Measurements from ENCODE around the gene PDZRN3.
"Not testable (repeated sequence)": the region's sequence is repeated elsewhere in the genome, so short reads cannot be mapped to it uniquely, and the experiment has no call there.

Gene PDZRN3

DNA sequence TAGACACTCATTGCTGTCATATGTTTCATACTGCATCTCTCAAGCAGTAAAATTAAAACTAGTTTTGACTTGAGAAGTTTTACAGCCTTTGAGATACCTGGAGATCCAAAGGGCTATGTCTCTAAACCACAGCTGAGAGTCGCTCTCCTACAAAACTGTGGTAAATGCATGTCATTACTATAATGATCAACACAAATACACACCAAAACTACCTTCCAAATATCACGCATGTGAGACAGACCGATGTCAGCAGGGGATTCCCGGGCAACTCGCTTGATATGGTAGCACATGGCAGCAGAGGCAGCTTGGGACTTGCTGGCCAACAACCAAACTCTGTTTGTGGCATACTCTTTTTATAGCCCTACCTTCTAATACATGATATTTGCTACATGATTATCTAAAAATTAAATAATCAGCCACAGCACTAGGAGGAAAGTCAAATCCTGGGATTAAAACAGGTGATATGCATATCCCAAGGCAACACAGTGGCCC is 56.3 kb downstream of the PDZRN3 start:
- no peak for DNase-seq
- intact Hi-C loops (cut with DNase I): no loop called here

DNA sequence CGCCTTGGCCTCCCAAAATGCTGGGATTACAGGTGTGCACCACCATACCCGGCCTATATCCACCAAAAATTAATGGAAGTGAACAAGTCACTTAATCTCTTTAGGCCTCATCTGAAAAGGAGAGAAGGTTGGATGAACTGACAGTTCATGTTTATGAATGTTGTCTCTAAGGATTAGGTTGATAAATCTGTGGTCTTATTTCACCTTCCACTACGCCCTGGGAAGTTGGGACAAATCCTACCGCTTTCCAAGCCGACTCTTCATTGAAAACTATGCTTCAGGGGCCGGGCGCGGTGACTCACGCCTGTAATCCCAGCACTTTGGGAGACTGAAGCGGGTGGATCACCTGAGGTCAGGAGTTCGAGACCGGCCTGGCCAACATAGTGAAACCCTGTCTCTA is 59.4 kb downstream of the PDZRN3 start:
- intact Hi-C loops (cut with DNase I); DNase-seq: not testable (repeated sequence)

DNA sequence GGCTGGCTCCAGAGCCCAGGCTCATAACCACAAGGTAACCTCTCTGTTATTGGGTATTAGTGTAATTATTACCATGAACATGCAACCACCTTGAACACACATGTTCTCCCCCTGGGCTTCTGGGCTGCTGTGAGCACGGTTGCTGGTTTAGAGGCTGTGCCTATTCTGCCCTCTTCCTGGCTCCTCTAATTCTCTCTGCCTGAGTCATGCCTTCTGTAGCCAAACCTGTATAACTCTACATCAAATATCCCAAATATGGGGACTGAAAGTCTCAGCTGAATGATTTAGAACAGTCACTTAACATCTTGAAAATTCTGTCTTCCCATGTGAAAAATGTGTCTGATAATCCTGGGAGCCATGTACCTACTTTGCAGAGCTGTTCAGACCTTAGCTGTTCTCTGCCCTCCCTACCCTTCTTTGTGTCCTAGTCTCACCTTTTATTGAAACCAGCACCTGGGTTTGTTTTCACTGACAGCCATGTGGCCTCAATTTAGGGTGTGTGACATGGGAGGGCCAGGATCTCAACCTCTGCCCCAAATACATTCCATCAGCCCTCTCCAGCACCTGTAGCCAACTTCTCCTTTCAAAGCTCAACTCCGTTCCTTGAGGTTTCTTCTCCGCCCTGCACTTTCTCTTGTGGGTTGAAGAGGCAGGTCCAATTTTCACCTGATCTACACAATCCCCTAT is 60.7 kb downstream of the PDZRN3 start:
- DNase-seq: no peak
- intact Hi-C loops (cut with DNase I): no loop called here

DNA sequence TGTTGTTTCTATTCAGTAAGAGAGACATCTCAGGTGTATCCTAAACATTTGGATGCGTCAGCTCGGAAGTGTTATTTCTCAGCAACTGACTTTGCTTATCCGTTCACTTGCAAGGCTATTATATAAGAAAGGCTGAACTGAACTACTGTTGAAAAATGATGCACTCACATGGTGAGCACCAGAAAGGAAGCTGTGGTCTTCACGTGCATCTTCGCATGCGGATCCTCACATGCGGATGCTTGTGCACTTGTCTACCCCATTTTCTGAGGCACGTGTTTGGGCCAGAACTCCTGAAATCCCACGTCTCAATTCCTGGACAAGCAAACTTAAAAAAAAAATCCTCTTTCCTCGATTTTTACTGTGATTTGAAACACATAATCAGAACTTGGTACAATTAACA is 63.2 kb downstream of the PDZRN3 start:
- DNase-seq: no peak
- intact Hi-C loops (cut with DNase I): no loop called here

DNA sequence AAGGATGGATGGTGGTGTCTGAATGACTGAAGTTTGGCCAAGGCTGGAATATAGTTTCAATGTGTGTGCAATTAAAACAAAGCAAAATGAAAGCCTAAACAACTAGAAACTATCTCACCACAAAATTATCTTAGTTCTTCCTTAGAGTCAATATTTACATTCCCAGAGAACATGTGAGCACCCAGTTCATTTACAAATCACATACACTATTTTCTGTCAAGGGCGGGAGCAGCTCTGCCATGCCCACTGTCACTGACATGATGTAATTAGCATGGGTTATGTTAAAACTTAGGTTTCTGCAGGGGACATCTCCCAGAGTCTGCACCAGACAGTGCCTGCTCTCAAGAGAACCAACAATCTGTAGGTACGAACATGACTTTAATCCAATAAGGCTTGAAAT is 65.0 kb downstream of the PDZRN3 start:
- no peak for DNase-seq
- intact Hi-C loops (cut with DNase I): no loop called here

DNA sequence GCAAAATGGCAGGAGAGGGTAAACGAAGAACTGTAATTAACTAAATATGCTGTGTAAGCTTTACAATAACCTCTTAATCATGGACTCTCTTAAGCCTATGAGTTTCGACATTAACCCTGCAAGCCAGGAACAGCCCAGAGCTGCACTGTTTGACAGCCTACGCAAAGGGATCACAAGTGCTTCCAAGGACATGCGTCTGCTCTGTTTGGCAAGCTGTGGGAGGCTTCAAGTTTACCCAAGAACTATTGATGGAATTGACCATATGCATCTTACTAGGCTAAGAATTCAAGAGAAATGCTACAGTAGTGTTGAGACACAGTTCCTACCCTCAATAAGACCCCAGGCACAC is 66.0 kb downstream of the PDZRN3 start:
- intact Hi-C loops (cut with DNase I): no loop called here
- DNase-seq: no peak

DNA sequence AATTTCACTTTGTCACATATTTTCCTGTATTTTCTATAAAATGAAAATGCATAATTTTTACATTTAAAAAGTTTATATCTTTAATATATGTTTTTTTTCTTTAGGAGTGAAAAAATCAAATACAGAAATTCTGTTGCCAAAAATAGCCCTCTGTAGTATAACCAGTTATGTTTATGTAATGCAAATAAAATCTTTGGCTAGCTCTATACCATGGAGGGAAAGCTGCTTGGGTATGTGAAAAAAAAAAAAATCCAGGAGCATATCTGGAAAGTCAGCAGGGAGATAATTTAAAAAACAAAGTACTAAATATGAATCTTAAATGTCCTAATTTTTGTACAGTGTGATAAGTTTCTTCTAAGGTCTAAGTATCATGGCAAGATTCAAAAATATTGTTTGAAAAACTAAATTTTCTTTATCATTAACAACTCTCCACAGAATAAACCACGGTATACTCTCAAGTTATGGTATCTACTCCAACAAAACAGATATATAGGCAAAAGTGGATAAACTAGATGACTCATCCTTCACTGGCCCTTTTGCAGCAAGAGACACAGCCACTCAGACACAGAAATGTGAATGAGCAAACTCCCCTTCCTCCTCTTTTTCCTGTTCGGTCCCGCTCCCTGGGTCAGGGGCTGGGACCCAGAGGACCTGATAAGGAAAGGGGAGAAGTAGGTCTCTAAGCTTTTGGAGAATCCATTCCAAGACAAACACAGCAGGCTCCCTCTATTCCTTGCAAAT is 66.6 kb downstream of the PDZRN3 start:
- intact Hi-C loops (cut with DNase I): no loop called here
- DNase-seq: no peak

DNA sequence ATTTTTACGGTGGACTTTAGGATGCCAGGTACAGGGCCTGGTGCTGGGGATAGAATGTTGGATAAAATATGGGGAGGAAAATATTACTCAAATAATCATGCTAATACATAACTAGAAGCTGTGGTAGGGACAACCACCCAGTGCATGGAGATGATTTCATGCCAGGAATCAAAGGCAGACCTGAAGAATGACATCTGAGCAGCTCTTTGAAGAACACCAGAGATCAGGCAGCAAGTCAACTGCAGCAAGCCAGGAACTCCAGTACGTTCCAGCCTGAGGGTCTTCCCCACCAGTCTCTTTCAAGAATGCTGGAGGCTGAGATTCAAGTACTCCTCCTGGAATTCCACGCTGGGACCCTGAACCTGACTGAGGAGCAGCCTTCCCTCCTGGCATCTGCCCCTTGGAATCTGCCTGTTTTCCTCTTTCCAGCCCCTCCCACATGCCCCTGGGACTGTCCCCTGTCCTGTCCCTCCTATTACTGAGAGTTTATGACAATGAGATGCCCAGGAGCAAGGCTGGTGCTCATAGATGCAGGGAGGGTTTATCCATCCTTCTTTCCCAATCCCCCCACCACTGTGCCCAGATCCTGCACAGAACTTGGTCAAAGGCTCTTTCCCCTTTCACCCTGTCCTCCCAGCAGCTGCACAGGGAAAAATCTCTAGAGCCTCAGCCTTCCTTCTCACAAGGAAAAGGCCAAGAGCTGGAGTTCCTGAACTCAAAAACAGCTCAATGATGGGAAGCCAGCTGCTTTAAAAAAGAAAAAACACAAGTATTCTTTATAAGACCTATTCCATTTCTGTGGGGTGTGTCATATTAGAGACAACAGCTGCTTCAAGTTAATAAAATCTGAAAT is 68.0 kb downstream of the PDZRN3 start:
- DNase-seq: no peak
- intact Hi-C loops (cut with DNase I): no loop called here

DNA sequence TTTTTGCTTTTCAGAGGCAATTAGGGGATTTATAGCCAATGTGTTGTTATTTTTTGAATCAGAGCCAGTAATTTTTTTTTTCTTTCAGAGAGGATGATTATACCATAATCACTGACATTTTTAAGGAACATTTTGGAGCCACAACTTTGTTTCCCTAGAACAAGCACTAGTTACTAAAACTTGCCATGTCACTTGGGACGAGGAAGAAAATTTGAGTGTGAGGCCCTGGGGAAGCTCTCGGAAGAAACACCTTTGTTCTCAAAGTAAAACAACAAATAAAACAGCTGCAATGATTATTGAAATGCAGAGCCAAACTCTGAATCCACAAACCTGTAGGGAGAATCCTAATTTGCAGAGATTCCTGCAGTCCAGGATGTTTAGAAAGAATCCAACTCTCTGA is 69.7 kb downstream of the PDZRN3 start:
- no peak for DNase-seq
- intact Hi-C loops (cut with DNase I): no loop called here

DNA sequence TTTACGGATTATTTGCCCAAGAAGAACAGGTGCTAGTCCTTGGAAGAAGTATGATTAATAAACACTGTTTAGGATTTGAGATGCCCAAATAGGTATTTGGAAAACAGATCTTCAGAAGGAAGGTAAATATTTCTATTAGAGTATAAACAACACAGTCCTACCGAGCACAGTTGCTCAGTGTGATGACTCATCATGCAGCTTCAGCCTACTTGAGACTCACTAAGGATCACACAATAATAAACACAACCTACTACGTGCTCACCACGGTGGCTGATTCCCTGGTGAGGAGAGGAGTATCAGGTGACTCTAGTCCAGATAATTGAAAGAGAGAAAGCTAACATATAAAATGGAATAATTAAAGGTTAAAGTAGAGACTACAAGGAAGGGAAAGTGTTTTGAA is 72.0 kb downstream of the PDZRN3 start:
- DNase-seq: no peak
- intact Hi-C loops (cut with DNase I): no loop called here

DNA sequence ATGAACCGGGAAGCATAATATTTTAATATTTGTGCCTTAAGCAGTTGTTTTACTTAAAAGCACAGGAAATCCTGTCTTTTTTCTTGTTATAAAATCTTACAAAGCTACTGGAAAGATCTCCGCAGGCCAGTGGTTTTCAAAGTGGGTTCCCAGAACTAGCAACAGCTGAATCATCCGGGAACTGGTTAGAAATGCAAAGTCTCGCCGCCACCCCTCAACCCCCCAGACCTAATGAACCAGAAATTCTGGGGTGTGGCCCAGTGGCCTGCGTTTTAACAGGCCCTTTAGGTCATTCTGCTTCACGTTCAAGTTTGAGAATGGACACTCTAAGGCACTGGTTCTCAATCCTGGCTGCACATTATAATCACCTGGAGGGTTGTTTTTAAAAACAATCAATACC is 74.7 kb downstream of the PDZRN3 start:
- DNase-seq: no peak
- intact Hi-C loops (cut with DNase I): no loop called here

DNA sequence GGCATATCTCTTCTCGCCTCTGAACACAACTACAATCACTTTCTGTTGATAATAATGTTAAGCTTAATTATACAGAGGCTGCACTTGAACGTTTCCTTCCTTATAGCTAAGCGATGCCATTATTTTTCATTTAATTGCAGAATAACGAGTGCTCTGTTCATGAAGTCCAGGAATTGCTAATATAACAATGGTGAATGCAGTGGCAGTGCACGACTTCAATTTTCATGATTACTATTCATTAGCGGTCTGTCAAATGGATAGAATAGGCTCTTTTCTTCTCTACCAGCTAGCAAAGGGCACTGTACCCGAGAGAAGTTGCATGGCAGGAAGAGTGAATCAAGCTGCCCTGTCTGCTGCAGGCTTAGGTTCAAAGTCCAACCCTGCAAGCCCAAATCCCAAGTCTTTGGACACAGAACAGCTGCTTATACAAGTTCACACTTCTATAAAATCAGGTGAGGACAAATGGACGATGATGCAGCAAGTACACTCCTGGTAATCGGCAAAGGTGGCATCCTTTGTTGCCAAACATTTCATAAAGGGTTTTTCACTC is 75.6 kb downstream of the PDZRN3 start:
- intact Hi-C loops (cut with DNase I): no loop called here
- no peak for DNase-seq

DNA sequence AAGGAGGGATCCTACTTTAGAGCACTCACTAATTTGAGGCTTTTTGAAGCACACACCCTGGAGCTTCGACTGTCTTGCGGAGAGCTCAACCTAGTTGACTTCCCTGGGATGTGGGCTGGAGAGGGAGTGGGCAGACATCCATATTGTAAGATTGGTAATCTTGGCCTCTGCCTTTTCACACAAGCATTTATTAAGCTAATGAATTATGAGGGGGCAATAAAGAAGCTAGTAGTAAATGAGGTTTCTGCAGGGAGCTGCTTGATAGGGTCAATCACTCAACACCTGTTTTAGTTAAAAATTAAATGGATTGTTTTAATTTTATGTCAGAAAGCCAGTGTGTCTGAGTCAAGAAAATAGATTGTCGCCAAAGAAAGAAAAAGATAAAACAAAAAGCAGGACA is 76.3 kb downstream of the PDZRN3 start:
- DNase-seq: no peak
- intact Hi-C loops (cut with DNase I): no loop called here

DNA sequence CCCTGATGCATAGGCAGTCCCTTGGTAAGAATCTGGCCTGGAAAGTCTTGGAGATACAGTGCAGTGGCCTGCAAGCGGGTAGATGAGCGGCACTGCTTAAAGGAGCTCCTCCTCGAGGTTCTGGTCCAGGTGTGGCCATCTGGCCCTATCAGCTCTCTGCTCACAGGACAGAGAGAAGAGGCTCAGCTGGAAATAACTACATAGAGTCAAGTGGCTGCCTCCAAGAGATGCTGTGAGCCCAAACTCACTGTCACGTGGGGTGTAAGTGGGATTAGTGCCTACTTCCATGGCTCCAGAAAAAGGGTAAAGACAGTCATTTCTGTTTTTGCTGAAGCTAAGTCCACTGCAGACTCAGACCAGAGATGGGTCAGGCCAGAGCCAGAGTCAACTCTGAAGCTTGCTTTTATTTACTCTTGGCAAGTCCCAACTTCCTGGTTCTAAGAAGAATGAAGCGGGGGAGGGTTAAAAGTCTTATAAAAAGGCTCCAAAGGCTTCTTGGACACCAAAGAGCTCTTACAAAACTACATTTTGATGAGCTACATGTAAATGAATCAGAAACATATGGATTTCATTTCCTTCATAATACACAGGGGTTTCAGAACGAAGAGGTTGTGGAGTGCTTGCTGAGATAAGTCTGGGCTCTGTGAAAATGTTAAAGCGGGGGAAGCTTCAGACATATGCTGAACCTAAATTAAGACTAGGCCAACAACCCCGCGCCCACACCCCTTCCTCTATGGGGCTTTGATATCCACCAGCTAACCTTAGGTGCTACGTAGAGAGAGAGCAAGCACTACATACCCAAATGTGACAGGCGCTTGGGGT is 77.1 kb downstream of the PDZRN3 start:
- no peak for DNase-seq
- intact Hi-C loops (cut with DNase I): no loop called here

DNA sequence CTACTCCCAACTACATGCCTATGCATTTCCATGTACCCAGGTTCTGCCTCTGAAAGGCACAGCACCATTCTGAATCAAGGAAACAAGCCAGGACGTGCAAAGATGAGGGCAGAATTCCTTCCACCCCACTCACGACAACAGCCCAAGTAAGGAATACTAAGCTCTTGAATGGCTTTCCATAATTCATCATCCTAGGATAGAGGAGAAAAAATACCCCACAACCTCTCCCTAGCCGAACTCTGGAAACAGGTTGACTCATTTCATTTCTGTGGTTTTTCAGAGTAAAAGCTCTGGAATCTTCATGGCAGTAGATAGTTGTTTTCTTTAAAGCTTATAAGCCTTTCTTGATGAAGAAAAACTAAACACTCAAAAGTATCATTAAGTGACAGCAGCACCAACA is 77.8 kb downstream of the PDZRN3 start:
- intact Hi-C loops (cut with DNase I): no loop called here
- DNase-seq: no peak

DNA sequence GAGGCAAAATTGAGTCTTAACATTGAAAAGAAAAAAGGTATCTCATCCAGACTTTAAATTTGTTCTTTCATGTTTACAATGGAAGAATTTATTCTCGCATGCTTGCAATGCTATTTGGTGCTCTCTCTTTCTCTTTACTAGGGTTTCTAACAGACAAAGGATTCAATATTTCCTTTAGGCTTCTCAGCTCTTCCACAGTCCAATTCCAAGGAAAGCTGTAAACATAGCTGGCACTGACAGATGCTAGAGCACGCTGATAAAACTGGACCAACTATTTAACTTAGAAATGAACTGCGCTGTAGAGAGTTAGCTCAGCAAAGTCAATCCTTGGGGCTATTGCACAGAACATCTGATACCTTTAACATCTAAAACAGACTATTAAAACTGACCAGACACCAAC is 81.3 kb downstream of the PDZRN3 start:
- DNase-seq: no peak
- intact Hi-C loops (cut with DNase I): no loop called here

DNA sequence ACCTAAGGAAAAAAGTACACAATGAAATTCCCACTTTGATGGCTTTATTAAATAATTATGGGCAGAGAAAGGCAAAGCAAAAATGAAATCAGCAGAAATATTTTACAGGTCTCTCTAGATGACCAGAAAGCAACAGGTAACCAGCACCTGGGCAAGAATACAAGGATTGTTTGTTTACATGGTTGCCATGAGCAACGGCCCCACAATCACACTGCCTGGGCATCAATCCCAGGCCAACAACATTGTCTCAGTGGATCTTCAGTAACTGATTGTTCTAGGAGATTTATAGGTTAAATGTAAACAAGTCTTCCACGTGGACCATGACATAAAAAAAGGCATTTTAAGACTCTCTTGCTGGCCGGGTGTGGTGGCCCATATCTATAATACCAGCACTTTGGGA is 82.6 kb downstream of the PDZRN3 start:
- intact Hi-C loops (cut with DNase I): no loop called here
- DNase-seq: no peak

DNA sequence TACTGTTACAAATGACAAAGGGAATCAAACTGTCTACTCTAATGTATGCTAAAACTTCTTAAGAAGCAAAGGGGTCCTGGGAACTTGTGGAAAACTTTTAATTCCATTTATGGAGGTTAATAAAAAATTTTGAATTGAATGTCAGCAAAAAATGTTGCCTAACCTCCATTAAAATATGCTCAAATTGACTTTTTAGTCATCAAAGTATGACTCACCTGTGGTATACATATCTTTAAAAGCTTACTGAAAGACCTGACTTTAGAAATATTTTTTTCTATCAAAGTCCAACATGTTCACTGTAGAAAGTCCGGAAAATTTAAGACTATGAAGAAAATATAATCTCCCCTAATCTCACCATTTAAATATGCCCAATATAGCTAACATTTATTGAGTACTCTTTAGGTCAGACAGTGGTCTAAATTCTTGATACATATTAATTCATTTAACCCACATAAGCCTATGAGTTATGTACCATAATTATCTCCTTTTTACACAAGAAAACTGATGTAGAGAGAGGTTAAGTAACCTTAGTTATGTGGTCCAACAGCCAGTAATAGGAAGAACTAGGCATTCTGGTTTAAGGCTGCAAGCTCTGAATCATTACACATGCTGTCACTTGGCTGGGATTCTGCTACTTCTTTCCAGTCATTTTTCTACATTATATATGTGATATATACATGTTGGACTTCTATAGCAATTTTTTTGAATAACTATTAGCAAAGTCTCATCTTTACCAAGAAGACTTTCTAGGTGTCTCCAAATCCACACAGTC is 83.6 kb downstream of the PDZRN3 start:
- DNase-seq: no peak
- intact Hi-C loops (cut with DNase I): no loop called here

All from head of caudate nucleus (tissue), 42 donors.